ENCODE results near the gene CCNYL1. TPM values are rescaled to one million over a fixed set of nuclear protein-coding genes. Genes with fewer than 3 reads are reported as not detected.
"Not testable (repeated sequence)": the region's sequence is repeated elsewhere in the genome, so short reads cannot be mapped to it uniquely, and the experiment has no call there.

The CCNYL1 gene
- total RNA-seq, 1 donor: 10.4 TPM

- no peak overlapping the region for H3K4me3 ChIP-seq (ENCODE audit: low read depth, low read length)
- no peak for TF ChIP-seq CTCF (IDR thresholded peaks at IDR 0.05; ENCODE audit: insufficient read depth, low read depth, low read length)
- no peak for DNase-seq (ENCODE audit: low read depth)
Measured at GRCh38 chr2:207748993-207749392, 37.6 kb downstream of the CCNYL1 start.

- TF ChIP-seq CTCF (IDR thresholded peaks at IDR 0.05; ENCODE audit: insufficient read depth, low read depth, low read length): no peak
- DNase-seq (ENCODE audit: low read depth): no peak
- H3K4me3 ChIP-seq (ENCODE audit: low read depth, low read length): no peak overlapping the region
Measured at GRCh38 chr2:207749873-207750272, 38.4 kb downstream of the CCNYL1 start.

- no peak overlapping the region for H3K4me3 ChIP-seq (ENCODE audit: low read depth, low read length)
- no peak for TF ChIP-seq CTCF (IDR thresholded peaks at IDR 0.05; ENCODE audit: insufficient read depth, low read depth, low read length)
- DNase-seq (ENCODE audit: low read depth): no peak
Measured at GRCh38 chr2:207750345-207750744, 38.9 kb downstream of the CCNYL1 start.

GRCh38 chr2:207750876-207751275, 39.4 kb downstream of the CCNYL1 start:
- H3K4me3 ChIP-seq (ENCODE audit: low read depth, low read length): no peak overlapping the region
- TF ChIP-seq CTCF (IDR thresholded peaks at IDR 0.05; ENCODE audit: insufficient read depth, low read depth, low read length): no peak

GRCh38 chr2:207753688-207754087, 42.2 kb downstream of the CCNYL1 start:
- H3K4me3 ChIP-seq (ENCODE audit: low read depth, low read length); DNase-seq (ENCODE audit: low read depth): not testable (repeated sequence)

More at GRCh38 chr2:207750876-207751275, 39.4 kb downstream of the CCNYL1 start:
- no peak for DNase-seq (ENCODE audit: low read depth)

GRCh38 chr2:207754498-207755383, 43.3 kb downstream of the CCNYL1 start:
- DNase-seq (ENCODE audit: low read depth): no peak
- no peak overlapping the region for H3K4me3 ChIP-seq (ENCODE audit: low read depth, low read length)
- no peak for TF ChIP-seq CTCF (IDR thresholded peaks at IDR 0.05; ENCODE audit: insufficient read depth, low read depth, low read length)

GRCh38 chr2:207758025-207758424, 46.6 kb downstream of the CCNYL1 start:
- TF ChIP-seq CTCF (IDR thresholded peaks at IDR 0.05; ENCODE audit: insufficient read depth, low read depth, low read length): no peak
- no peak overlapping the region for H3K4me3 ChIP-seq (ENCODE audit: low read depth, low read length)

More at GRCh38 chr2:207758025-207758424, 46.6 kb downstream of the CCNYL1 start:
- no peak for DNase-seq (ENCODE audit: low read depth)
